GM20000 (cell line): ENCODE results near the gene ARHGAP24.

ENCODE experiments used
- DNase-seq: peaks from one replicate; pipeline ENCODE4 v3.0.0; 2012; ENCODE audit warnings: low spot score
- TF ChIP-seq, protein P1 (sequence below): IDR thresholded peaks from 2 replicates; pipeline ENCODE4 v1.5.1; 2012; ENCODE audit warnings: mild to moderate bottlenecking, control low read depth; ENCODE audit errors: extremely low read depth, missing control alignments

The ARHGAP24 gene

DNA sequence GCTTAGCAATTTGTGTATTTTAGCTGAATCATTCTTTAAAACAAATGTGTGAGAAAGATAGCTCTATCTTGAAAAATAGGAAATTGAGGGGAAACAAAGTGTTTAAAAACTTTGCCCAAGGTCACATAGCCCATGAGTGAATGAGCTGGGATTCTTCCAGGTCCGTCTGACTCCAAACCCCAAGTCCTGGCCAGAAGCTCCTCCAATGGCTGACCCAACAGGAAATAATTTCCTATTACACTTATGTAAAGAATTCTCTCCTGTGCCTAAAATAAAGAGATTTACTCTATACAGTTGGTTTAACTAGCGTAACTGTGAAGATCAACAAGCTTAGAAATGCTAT lies 287.6 kb downstream of the ARHGAP24 start:
- DNase-seq = no peak
- TF ChIP-seq, protein P1, sequence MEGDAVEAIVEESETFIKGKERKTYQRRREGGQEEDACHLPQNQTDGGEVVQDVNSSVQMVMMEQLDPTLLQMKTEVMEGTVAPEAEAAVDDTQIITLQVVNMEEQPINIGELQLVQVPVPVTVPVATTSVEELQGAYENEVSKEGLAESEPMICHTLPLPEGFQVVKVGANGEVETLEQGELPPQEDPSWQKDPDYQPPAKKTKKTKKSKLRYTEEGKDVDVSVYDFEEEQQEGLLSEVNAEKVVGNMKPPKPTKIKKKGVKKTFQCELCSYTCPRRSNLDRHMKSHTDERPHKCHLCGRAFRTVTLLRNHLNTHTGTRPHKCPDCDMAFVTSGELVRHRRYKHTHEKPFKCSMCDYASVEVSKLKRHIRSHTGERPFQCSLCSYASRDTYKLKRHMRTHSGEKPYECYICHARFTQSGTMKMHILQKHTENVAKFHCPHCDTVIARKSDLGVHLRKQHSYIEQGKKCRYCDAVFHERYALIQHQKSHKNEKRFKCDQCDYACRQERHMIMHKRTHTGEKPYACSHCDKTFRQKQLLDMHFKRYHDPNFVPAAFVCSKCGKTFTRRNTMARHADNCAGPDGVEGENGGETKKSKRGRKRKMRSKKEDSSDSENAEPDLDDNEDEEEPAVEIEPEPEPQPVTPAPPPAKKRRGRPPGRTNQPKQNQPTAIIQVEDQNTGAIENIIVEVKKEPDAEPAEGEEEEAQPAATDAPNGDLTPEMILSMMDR = no peak

DNA sequence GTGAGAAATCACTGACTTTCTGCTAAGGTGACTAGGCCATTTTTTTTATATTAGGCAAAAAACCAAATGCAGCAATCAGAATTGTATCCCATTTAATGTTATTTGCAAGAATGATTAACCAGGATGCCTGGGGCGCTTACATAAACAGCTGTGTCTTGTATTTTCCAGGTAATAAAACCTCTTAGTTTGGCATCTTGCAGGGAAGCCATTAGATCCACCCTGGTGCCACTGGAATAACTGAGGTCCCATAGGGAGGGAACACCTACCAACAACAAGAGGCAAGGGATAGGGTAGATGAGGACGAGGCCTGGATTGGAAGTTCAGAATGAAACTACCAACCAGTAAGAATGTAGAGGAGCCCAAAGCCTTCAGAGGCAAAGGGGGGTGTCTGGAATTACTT lies 288.3 kb downstream of the ARHGAP24 start:
- no peak for DNase-seq
- TF ChIP-seq, protein P1 = no peak

DNA sequence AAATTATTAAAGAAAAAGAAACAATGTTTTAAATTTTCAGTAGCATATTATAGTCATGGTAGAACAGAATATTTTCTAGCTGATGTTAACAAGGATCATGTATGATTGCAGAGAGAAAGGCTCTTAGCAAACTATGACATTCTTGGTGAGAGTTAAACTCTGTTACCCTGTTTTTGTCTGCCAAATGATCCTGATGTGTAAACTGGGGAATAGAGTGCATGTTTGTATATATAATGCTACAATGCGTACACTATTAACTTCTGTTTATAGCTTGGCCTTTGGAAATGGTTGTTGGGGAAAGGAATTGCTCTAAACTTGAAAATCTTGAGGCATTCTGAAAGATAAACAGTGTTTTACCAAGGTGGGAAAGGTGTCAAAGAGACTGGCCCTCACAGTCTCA lies 292.7 kb downstream of the ARHGAP24 start:
- DNase-seq = no peak
- TF ChIP-seq, protein P1 = no peak

DNA sequence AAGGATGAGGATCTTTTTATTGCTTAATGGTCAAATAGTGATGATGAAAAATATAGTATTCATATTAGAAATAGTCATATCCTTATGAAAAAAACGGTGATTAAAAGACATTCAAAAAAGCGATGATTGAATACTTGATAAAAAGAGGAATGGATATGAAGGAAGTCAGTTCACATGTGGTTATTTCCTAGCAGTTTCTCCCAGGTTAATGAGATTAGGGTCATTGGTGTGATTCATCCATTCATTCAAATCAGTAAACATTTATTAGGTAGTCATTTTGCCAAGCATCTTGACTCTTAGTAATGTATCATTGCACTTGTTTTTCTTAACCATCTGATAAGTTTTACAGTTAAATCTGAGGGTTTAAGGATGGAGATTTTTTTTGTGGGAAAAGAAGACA lies 294.1 kb downstream of the ARHGAP24 start:
- no peak for DNase-seq
- TF ChIP-seq, protein P1 = no peak

DNA sequence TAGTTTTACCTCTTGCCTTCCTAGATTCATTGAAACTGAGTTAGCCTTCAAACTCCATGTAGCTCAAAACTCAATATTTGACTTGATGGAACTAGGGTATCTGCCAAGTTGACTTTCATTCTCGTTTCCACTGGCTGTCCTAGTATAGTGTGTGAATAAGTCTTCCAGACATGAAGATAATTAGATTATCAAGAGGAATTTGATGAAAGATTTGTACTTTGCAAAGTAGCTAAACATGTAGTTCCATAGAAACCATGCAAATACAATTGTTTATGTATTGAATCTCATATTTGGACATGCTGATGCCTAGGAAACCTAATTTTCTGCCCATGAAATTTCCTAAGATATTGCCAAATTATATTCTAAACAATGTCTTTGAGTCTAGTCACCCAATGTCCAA lies 297.5 kb downstream of the ARHGAP24 start:
- TF ChIP-seq, protein P1 = no peak
- DNase-seq = no peak

DNA sequence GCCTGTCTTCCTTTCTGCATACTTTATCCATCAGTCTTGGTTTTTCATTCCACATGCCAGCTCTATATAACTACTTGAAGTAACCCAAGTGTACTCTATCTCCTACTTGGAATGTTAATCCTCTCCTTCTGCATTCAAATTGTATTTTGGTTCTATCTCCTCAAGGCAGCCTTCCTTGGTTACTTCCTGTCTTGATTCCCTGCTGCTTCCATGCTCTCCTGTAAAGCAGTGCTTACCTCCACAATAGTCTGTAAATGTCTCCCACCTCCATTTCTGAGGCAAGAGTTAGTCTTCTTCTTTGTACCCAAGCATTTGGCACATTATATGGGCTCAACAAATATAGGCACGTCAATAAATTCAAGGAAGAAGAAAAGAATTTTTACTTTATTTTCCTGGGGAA lies 298.4 kb downstream of the ARHGAP24 start:
- DNase-seq = no peak
- TF ChIP-seq, protein P1 = no peak

DNA sequence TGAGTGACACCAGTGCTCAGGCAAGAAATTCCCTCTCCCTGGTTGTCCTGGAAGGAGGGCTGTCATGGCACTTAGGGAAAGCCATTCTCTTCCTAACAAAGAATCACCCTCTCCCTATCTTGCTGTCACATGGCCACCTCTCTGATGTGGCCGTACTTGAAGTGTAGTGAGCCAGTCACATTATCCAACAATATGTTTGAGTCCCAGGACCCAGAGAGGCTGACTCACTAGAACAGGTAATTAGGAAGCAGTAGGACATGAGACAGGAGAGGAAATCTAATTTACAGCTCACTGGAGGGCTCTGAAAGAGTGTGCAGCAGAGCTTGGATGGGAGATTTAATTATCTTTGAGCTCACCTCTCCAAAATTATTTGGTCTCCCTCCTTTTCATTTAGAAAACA lies 299.1 kb downstream of the ARHGAP24 start:
- TF ChIP-seq, protein P1 = no peak
- no peak for DNase-seq
